NCI-H82 treated with DMSO at 0.1 percent for 48 hours (cell line): Measurements from ENCODE around the gene PAM.
A peak's percentile ranks its signal among the peaks of the same experiment; 100 is the strongest.

Experiments used
- DNase-seq: peaks from one replicate; lab custom pipeline; 2025; ENCODE audit not compliant: unreplicated experiment; lab: John Stamatoyannopoulos, UW

PAM gene

GRCh38 chr5:102927007-102927406 is 171.9 kb downstream of the PAM start:
- DNase-seq: no peak

- DNase-seq: no peak
These were observed 175.1 kb downstream of the PAM start for GRCh38 chr5:102930244-102930643.

GRCh38 chr5:102931085-102931725 is 176.1 kb downstream of the PAM start:
- DNase-seq: no peak

GRCh38 chr5:102932781-102933180 is 177.7 kb downstream of the PAM start:
- DNase-seq: no peak

GRCh38 chr5:102933316-102933715 is 178.2 kb downstream of the PAM start:
- DNase-seq: no peak

GRCh38 chr5:102933721-102934459 is 178.8 kb downstream of the PAM start:
- no peak for DNase-seq

- no peak for DNase-seq
These were observed 182.8 kb downstream of the PAM start for GRCh38 chr5:102937894-102938293.

GRCh38 chr5:102941111-102941510 is 186.0 kb downstream of the PAM start:
- no peak for DNase-seq

GRCh38 chr5:102946414-102946813 is 191.3 kb downstream of the PAM start:
- DNase-seq: no peak

GRCh38 chr5:102946971-102947370 is 191.9 kb downstream of the PAM start:
- DNase-seq: no peak

GRCh38 chr5:102955488-102955887 is 200.4 kb downstream of the PAM start:
- peak; percentile 3 for DNase-seq

- no peak for DNase-seq
These were observed 201.5 kb downstream of the PAM start for GRCh38 chr5:102956599-102956998.

- DNase-seq: no peak
These were observed 202.0 kb downstream of the PAM start for GRCh38 chr5:102957141-102957540.

- DNase-seq: no peak
These were observed 203.4 kb downstream of the PAM start for GRCh38 chr5:102958481-102959011.

- DNase-seq: no peak
These were observed 203.9 kb downstream of the PAM start for GRCh38 chr5:102959055-102959454.

- no peak for DNase-seq
These were observed 206.6 kb downstream of the PAM start for GRCh38 chr5:102961671-102962070.

- DNase-seq: no peak
These were observed 210.5 kb downstream of the PAM start for GRCh38 chr5:102965653-102966052.

GRCh38 chr5:102969641-102970040 is 214.5 kb downstream of the PAM start:
- DNase-seq: no peak

GRCh38 chr5:102971676-102972293 is 216.7 kb downstream of the PAM start:
- no peak for DNase-seq

- no peak for DNase-seq
These were observed 219.1 kb downstream of the PAM start for GRCh38 chr5:102974177-102974576.

GRCh38 chr5:102975045-102975444 is 219.9 kb downstream of the PAM start:
- peak; percentile 34 for DNase-seq
